Keratinocyte (primary cell): Measurements from ENCODE around the gene TTC28. TPM values are rescaled to one million over a fixed set of nuclear protein-coding genes. Genes with fewer than 3 reads are reported as not detected.
"Not testable (repeated sequence)": the region's sequence is repeated elsewhere in the genome, so short reads cannot be mapped to it uniquely, and the experiment has no call there.

Source experiments
- DNase-seq: peaks from one replicate; pipeline ENCODE4 v3.0.0-alpha.2; 2011; ENCODE audit warnings: low read depth, missing footprints, low spot score
- FAIRE-seq: peaks from 2 replicates; lab custom pipeline; 2011; peaks lifted over from hg19 to GRCh38; lab: Jason Lieb, UNC
- H2AFZ ChIP-seq: 2 replicates; pipeline ENCODE4 v1.6.0; 2012; ENCODE audit warnings: low read length, control low read depth, inconsistent platforms; ENCODE audit not compliant: control insufficient read depth
- H3K27ac ChIP-seq: 2 replicates; pipeline ENCODE4 v1.5.1; 2011; ENCODE audit warnings: low read length; ENCODE audit not compliant: control insufficient read depth, insufficient read depth
- H3K27me3 ChIP-seq: 3 replicates; pipeline ENCODE4 v1.6.0; 2011; ENCODE audit warnings: low read length; ENCODE audit not compliant: control insufficient read depth, insufficient read depth; ENCODE audit errors: extremely low read depth
- H3K36me3 ChIP-seq, 2 experiments: 2 replicates in 1 of 2; 3 replicates in 1 of 2; pipeline ENCODE4 v1.5.1; 2011; ENCODE audit warnings: low read length in 2 of 2, mild to moderate bottlenecking in 1 of 2; ENCODE audit not compliant: control insufficient read depth in 2 of 2, insufficient read depth in 2 of 2; ENCODE audit errors: extremely low read depth in 1 of 2
- H3K4me1 ChIP-seq: 3 replicates; pipeline ENCODE4 v1.5.1; 2011; ENCODE audit warnings: low read length; ENCODE audit not compliant: control insufficient read depth, insufficient read depth; ENCODE audit errors: extremely low read depth
- H3K4me2 ChIP-seq: 3 replicates; pipeline ENCODE4 v1.6.0; 2011; ENCODE audit warnings: low read depth, low read length; ENCODE audit not compliant: control insufficient read depth, insufficient read depth; ENCODE audit errors: extremely low read depth
- H3K4me3 ChIP-seq, 3 experiments: fragments of 200-600 bp in 1 of 3; sonication (generic) in 1 of 3; 2 replicates in 2 of 3; 3 replicates in 1 of 3; pipeline ENCODE4 v1.5.1; 2011 to 2016; ENCODE audit warnings: low read length in 3 of 3, mild to moderate bottlenecking in 3 of 3, control low read depth in 2 of 3, inconsistent platforms in 1 of 3, low read depth in 1 of 3, mixed read lengths in 1 of 3, mixed run types in 1 of 3, moderate library complexity in 1 of 3; ENCODE audit not compliant: control insufficient read depth in 2 of 3, insufficient read depth in 2 of 3; ENCODE audit errors: extremely low read depth in 1 of 3
- H3K79me2 ChIP-seq: 2 replicates; pipeline ENCODE4 v1.6.0; 2012; ENCODE audit warnings: low read length; ENCODE audit not compliant: control insufficient read depth, insufficient read depth
- H3K9ac ChIP-seq: 3 replicates; pipeline ENCODE4 v1.6.0; 2011; ENCODE audit warnings: low read length; ENCODE audit not compliant: control insufficient read depth, insufficient read depth; ENCODE audit errors: extremely low read depth
- H3K9me1 ChIP-seq: 3 replicates; pipeline ENCODE4 v1.6.0; 2011; ENCODE audit warnings: low read length; ENCODE audit not compliant: control insufficient read depth, insufficient read depth; ENCODE audit errors: extremely low read depth
- H3K9me3 ChIP-seq: 2 replicates; pipeline ENCODE4 v1.5.1; 2012; ENCODE audit warnings: low read depth, low read length; ENCODE audit not compliant: control insufficient read depth
- H4K20me1 ChIP-seq: 3 replicates; pipeline ENCODE4 v1.6.0; 2011; ENCODE audit warnings: low read length; ENCODE audit not compliant: control insufficient read depth, insufficient read depth; ENCODE audit errors: extremely low read depth
- CTCF ChIP-seq, 3 experiments: IDR thresholded peaks in 1 of 3; conservative IDR thresholded peaks in 1 of 3; optimal IDR thresholded peaks in 1 of 3; 2 replicates in 2 of 3; 3 replicates in 1 of 3; pipeline versions ENCODE3 to v1.5.1; 2011; ENCODE audit warnings: low read length in 3 of 3, mild to moderate bottlenecking in 3 of 3, moderate library complexity in 2 of 3, control low read depth in 1 of 3, inconsistent platforms in 1 of 3; ENCODE audit not compliant: insufficient read depth in 2 of 3; ENCODE audit errors: extremely low read depth in 1 of 3
- EZH2 ChIP-seq: IDR thresholded peaks from one replicate; pipeline ENCODE4 v1.6.1; 2012; ENCODE audit warnings: inconsistent platforms, mild to moderate bottlenecking, low read length, moderate library complexity
- dilution Hi-C: fragments of 300-500 bp; cut with MboI; formaldehyde crosslinking; loops from one replicate; pipeline ENCODE4 v1.7.0; 2020; ENCODE audit warnings: low sequenced_read_pairs; ENCODE audit not compliant: extremely low pct_ligation_motif_present
- polyA plus RNA-seq, 5 experiments: library from polyadenylated mRNA; depleted of rRNA in 3 of 5; stranded (reverse) in 3 of 5; stranded (forward) in 1 of 5; unstranded in 1 of 5; fragments of >200 nt; gene quantifications; 1 replicate in 1 of 5; 2 replicates in 3 of 5; 3 replicates in 1 of 5; pipeline versions ENCODE4 v1.2.1 to v1.2.3, GENCODE V29; 2011 to 2012; ENCODE audit warnings: missing spikeins in 2 of 5, low read depth in 1 of 5, low replicate concordance in 1 of 5

TTC28 gene
- polyA plus RNA-seq, 1 donor (not counting 4 experiments of a cell fraction or from before 2014, with no cell fraction given) = 0.66 TPM

GRCh38 chr22:28220626-28221363 is 458.8 kb downstream of the TTC28 start:
- H3K4me1 ChIP-seq = peaks cover 7% of the 10 kb centered on the region
- dilution Hi-C loops = no loop called here
- no peaks in the 10 kb centered on the region for H3K9me1 ChIP-seq
- no peak overlapping the region for H3K4me3 ChIP-seq
- TF ChIP-seq CTCF (optimal IDR thresholded peaks at IDR 0.05 in 1 of 3, IDR thresholded peaks at IDR 0.05 in 1 of 3, conservative IDR thresholded peaks at IDR 0.05 in 1 of 3; ENCODE audit: extremely low read depth in 1 of 3, insufficient read depth in 2 of 3, low read length in 3 of 3) (no peak), EZH2 (no peak)
- H3K27me3 ChIP-seq = no peaks in the 10 kb centered on the region
- no peaks in the 10 kb centered on the region for H3K79me2 ChIP-seq
- no peaks in the 10 kb centered on the region for H3K9me3 ChIP-seq
- DNase-seq (no peak), FAIRE-seq (peak; percentile 64)
- no peak overlapping the region for H2AFZ ChIP-seq
- no peak overlapping the region for H3K9ac ChIP-seq
- no peaks in the 10 kb centered on the region for H4K20me1 ChIP-seq
- no peaks in the 10 kb centered on the region for H3K36me3 ChIP-seq
- no peak overlapping the region for H3K4me2 ChIP-seq
- no peak overlapping the region for H3K27ac ChIP-seq

- no peaks in the 10 kb centered on the region for H3K36me3 ChIP-seq
- no peaks in the 10 kb centered on the region for H4K20me1 ChIP-seq
- H3K79me2 ChIP-seq = no peaks in the 10 kb centered on the region
- no peak overlapping the region for H2AFZ ChIP-seq
- no peak overlapping the region for H3K27ac ChIP-seq
- TF ChIP-seq CTCF (optimal IDR thresholded peaks at IDR 0.05 in 1 of 3, IDR thresholded peaks at IDR 0.05 in 1 of 3, conservative IDR thresholded peaks at IDR 0.05 in 1 of 3; ENCODE audit: extremely low read depth in 1 of 3, insufficient read depth in 2 of 3, low read length in 3 of 3) = no peak
- no peak for TF ChIP-seq EZH2
- FAIRE-seq = no peak
- H3K4me1 ChIP-seq = peaks cover 7% of the 10 kb centered on the region
- H3K4me2 ChIP-seq = no peak overlapping the region
- H3K9me3 ChIP-seq = no peaks in the 10 kb centered on the region
- no peaks in the 10 kb centered on the region for H3K9me1 ChIP-seq
- no peak overlapping the region for H3K4me3 ChIP-seq
- dilution Hi-C loops = no loop called here
- no peaks in the 10 kb centered on the region for H3K27me3 ChIP-seq
- H3K9ac ChIP-seq = no peak overlapping the region
- no peak for DNase-seq
Measured at GRCh38 chr22:28217277-28217676, 462.4 kb downstream of the TTC28 start.

- H2AFZ ChIP-seq, H3K9me3 ChIP-seq, H3K27ac ChIP-seq, DNase-seq, H3K36me3 ChIP-seq, H3K4me1 ChIP-seq, H3K79me2 ChIP-seq, dilution Hi-C loops, H3K9ac ChIP-seq, H4K20me1 ChIP-seq, H3K9me1 ChIP-seq, FAIRE-seq, H3K27me3 ChIP-seq, H3K4me3 ChIP-seq, H3K4me2 ChIP-seq: not testable (repeated sequence)
Measured at GRCh38 chr22:28214750-28215149, 464.9 kb downstream of the TTC28 start.

GRCh38 chr22:28209457-28209856 is 470.2 kb downstream of the TTC28 start:
- H3K4me3 ChIP-seq, H3K9me3 ChIP-seq, FAIRE-seq, H3K27me3 ChIP-seq, dilution Hi-C loops, H4K20me1 ChIP-seq, H3K79me2 ChIP-seq, H3K36me3 ChIP-seq, H3K4me1 ChIP-seq, DNase-seq, H3K27ac ChIP-seq, H3K4me2 ChIP-seq, H3K9me1 ChIP-seq, H2AFZ ChIP-seq, H3K9ac ChIP-seq: not testable (repeated sequence)
